H9 (cell line): ENCODE results near the gene DAD1. TPM values are rescaled to one million over a fixed set of nuclear protein-coding genes. Genes with fewer than 3 reads are reported as not detected.

ENCODE experiments used
- DNase-seq: peaks from one replicate; pipeline ENCODE4 v3.0.0-alpha.2; 2017
- H2AFZ ChIP-seq: one replicate; pipeline ENCODE4 v1.6.1; 2013; ENCODE audit warnings: mild to moderate bottlenecking, low read length, control low read depth, moderate library complexity
- H2AK5ac ChIP-seq: 2 replicates; pipeline ENCODE4 v1.6.1; 2013; ENCODE audit warnings: low read length, control low read depth, mixed read lengths; ENCODE audit not compliant: insufficient read length
- H2BK120ac ChIP-seq: one replicate; pipeline ENCODE4 v1.6.1; 2013; ENCODE audit warnings: low read depth, mild to moderate bottlenecking, low read length, control low read depth, inconsistent platforms; ENCODE audit not compliant: poor library complexity, severe bottlenecking
- H2BK12ac ChIP-seq: 2 replicates; pipeline ENCODE4 v1.6.1; 2013; ENCODE audit warnings: low read length, control low read depth, mixed read lengths, low read depth; ENCODE audit not compliant: insufficient read length
- H2BK15ac ChIP-seq: 2 replicates; pipeline ENCODE4 v1.6.1; 2013; ENCODE audit warnings: low read depth, low read length, control low read depth
- H2BK20ac ChIP-seq: one replicate; pipeline ENCODE4 v1.6.1; 2013; ENCODE audit warnings: low read depth, mild to moderate bottlenecking, low read length, control low read depth, inconsistent platforms; ENCODE audit not compliant: poor library complexity, severe bottlenecking
- H2BK5ac ChIP-seq: 2 replicates; pipeline ENCODE4 v1.6.1; 2013; ENCODE audit warnings: low read length, control low read depth, mixed read lengths; ENCODE audit not compliant: insufficient read length
- H3K14ac ChIP-seq: 2 replicates; pipeline ENCODE4 v1.6.1; 2013; ENCODE audit warnings: low read length, control low read depth; ENCODE audit not compliant: insufficient read depth
- H3K18ac ChIP-seq: 2 replicates; pipeline ENCODE4 v1.6.1; 2013; ENCODE audit warnings: low read depth, mild to moderate bottlenecking, mixed read lengths, low read length, control low read depth; ENCODE audit not compliant: insufficient read length
- H3K23ac ChIP-seq: 2 replicates; pipeline ENCODE4 v1.6.1; 2013; ENCODE audit warnings: low read length, control low read depth, mixed read lengths, low read depth; ENCODE audit not compliant: insufficient read length
- H3K23me2 ChIP-seq: 2 replicates; pipeline ENCODE4 v1.6.1; 2013; ENCODE audit warnings: low read depth, mild to moderate bottlenecking, mixed read lengths, low read length, control low read depth; ENCODE audit not compliant: insufficient read length, poor library complexity, severe bottlenecking
- H3K27ac ChIP-seq: 2 replicates; pipeline ENCODE4 v1.5.1; 2013; ENCODE audit warnings: low read length, control low read depth, mixed read lengths, low read depth; ENCODE audit not compliant: insufficient read length
- H3K27me3 ChIP-seq: 2 replicates; pipeline ENCODE4 v1.6.1; 2013; ENCODE audit warnings: low read length, control low read depth, inconsistent platforms; ENCODE audit not compliant: insufficient read depth
- H3K4ac ChIP-seq: 2 replicates; pipeline ENCODE4 v1.6.1; 2013; ENCODE audit warnings: low read depth, mild to moderate bottlenecking, control low read depth, inconsistent platforms, low read length, moderate library complexity
- H3K4me1 ChIP-seq: 2 replicates; pipeline ENCODE4 v1.6.1; 2013; ENCODE audit warnings: low read length, control low read depth, inconsistent platforms; ENCODE audit not compliant: insufficient read depth
- H3K4me2 ChIP-seq: 2 replicates; pipeline ENCODE4 v1.6.1; 2013; ENCODE audit warnings: low read length, control low read depth, mixed read lengths; ENCODE audit not compliant: insufficient read length, insufficient read depth
- H3K56ac ChIP-seq: 2 replicates; pipeline ENCODE4 v1.6.1; 2013; ENCODE audit warnings: low read depth, mild to moderate bottlenecking, mixed read lengths, low read length, control low read depth; ENCODE audit not compliant: insufficient read length
- H3K79me1 ChIP-seq: 2 replicates; pipeline ENCODE4 v1.6.1; 2013; ENCODE audit warnings: low read depth, mild to moderate bottlenecking, moderate library complexity, low read length, control low read depth, inconsistent platforms; ENCODE audit not compliant: insufficient read depth, poor library complexity, severe bottlenecking
- H3K79me2 ChIP-seq: 2 replicates; pipeline ENCODE4 v1.6.1; 2013; ENCODE audit warnings: low read length, control low read depth, inconsistent platforms; ENCODE audit not compliant: insufficient read depth
- H3K9ac ChIP-seq: 2 replicates; pipeline ENCODE4 v1.6.1; 2013; ENCODE audit warnings: low read length, control low read depth, mixed read lengths; ENCODE audit not compliant: insufficient read length; ENCODE audit errors: extremely low read depth
- H3K9me3 ChIP-seq: one replicate; pipeline ENCODE4 v1.6.1; 2013; ENCODE audit warnings: low read depth, low read length, inconsistent platforms; ENCODE audit not compliant: control insufficient read depth
- H3T11ph ChIP-seq: one replicate; pipeline ENCODE4 v1.6.1; 2013; ENCODE audit warnings: mild to moderate bottlenecking, low read length, control low read depth, inconsistent platforms
- H4K20me1 ChIP-seq: one replicate; pipeline ENCODE4 v1.6.1; 2013; ENCODE audit not compliant: control insufficient read depth, insufficient read length, insufficient read depth
- H4K5ac ChIP-seq: 2 replicates; pipeline ENCODE4 v1.6.1; 2013; ENCODE audit warnings: low read depth, mild to moderate bottlenecking, mixed read lengths, low read length, control low read depth; ENCODE audit not compliant: insufficient read length
- H4K8ac ChIP-seq: replicated peaks from 2 replicates; pipeline ENCODE4 v1.6.1; 2013; ENCODE audit warnings: low read length, control low read depth, mixed read lengths, low read depth; ENCODE audit not compliant: insufficient read length
- H4K91ac ChIP-seq: 2 replicates; pipeline ENCODE4 v1.6.1; 2013; ENCODE audit warnings: low read depth, mild to moderate bottlenecking, moderate library complexity, mixed read lengths, low read length, control low read depth; ENCODE audit not compliant: insufficient read length
- H3K27ac Mint-ChIP-seq, 3 experiments: 2 replicates in 2 of 3; 3 replicates in 1 of 3; pipeline ENCODE4 v1.8.0; 2020 to 2021; ENCODE audit warnings: mixed read lengths in 3 of 3, mild to moderate bottlenecking in 1 of 3, moderate library complexity in 1 of 3
- H3K27me3 Mint-ChIP-seq: 2 replicates; pipeline ENCODE4 v1.8.0; 2021; ENCODE audit warnings: low read depth, mild to moderate bottlenecking, moderate library complexity, mixed read lengths
- H3K36me3 Mint-ChIP-seq, 3 experiments: 2 replicates in 2 of 3; 3 replicates in 1 of 3; pipeline ENCODE4 v1.8.0; 2020 to 2021; ENCODE audit warnings: low read depth in 3 of 3, mixed read lengths in 3 of 3; ENCODE audit not compliant: insufficient read depth in 1 of 3
- H3K4me1 Mint-ChIP-seq, 2 experiments: 2 replicates each; pipeline ENCODE4 v1.8.0; 2020; ENCODE audit warnings: mixed read lengths in 2 of 2
- H3K4me3 Mint-ChIP-seq, 2 experiments: 2 replicates in 1 of 2; 3 replicates in 1 of 2; pipeline ENCODE4 v1.8.0; 2020 to 2021; ENCODE audit warnings: mild to moderate bottlenecking in 2 of 2, mixed read lengths in 2 of 2, moderate library complexity in 1 of 2
- H3K9me3 Mint-ChIP-seq, 2 experiments: 2 replicates in 1 of 2; 3 replicates in 1 of 2; pipeline ENCODE4 v1.8.0; 2020; ENCODE audit warnings: mild to moderate bottlenecking in 2 of 2, mixed read lengths in 2 of 2, moderate library complexity in 1 of 2
- CTCF ChIP-seq: fragments of 200-600 bp; sonication (generic); conservative IDR thresholded peaks from 3 replicates; pipeline ENCODE4 v1.8.0; 2021; ENCODE audit warnings: antibody characterized with exemption, mild to moderate bottlenecking
- WGBS: extraction: QIAGEN DNeasy Blood & Tissue Kit; methylation state at CpG from one replicate; pipeline ENCODE4 v1.1.7; 2013; ENCODE audit warnings: missing lambda C conversion rate, low lambda C conversion rate, mixed read lengths; ENCODE audit not compliant: insufficient read length; ENCODE audit errors: extremely low coverage; 5-methylcytosine and 5-hydroxymethylcytosine counted together
- total RNA-seq: library from RNA; stranded (reverse); gene quantifications from 2 replicates; pipeline ENCODE4 v1.2.1, GENCODE V29; 2021

DAD1 gene
- total RNA-seq, 1 experiment from 2014 or later: 127 TPM

DNA sequence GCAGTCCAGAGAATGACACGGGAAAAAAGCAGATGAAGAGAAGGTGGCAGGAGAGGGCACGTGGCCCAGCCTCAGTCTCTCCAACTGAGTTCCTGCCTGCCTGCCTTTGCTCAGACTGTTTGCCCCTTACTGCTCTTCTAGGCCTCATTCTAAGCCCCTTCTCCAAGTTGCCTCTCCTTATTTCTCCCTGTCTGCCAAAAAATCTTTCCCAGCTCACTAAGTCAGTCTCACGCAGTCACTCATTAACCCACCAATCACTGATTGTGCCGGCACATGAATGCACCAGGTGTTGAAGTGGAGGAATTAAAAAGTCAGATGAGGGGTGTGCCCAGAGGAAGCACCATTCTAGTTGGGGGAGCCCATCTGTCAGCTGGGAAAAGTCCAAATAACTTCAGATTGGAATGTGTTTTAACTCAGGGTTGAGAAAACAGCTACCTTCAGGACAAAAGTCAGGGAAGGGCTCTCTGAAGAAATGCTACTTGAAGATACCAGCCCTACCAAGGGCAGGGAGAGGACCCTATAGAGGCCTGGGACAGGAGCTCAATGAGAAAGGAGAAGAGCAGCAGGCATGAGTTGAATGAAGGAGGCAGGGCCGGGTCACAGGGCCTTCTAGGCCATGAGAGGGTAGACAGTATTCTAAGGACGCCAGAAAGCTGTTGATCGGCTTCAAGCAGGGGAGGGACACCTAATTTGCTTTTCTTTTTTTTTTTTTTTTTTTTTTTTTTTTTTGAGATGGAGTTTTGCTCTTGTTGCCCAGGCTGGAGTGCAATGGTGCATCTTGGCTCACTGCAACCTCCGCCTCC, 40.9 kb downstream of the DAD1 start:
- Histone ChIP-seq H2BK20ac (no peak overlapping the region), H2BK5ac (no peak overlapping the region), H3K79me1 (no peaks in the 10 kb centered on the region), H3K27me3 (no peaks in the 10 kb centered on the region), H4K8ac (no peak overlapping the region), H3K23ac (no peak overlapping the region), H3K14ac (no peak overlapping the region), H4K5ac (no peak overlapping the region), H3K4me1 (peaks cover 12% of the 10 kb centered on the region; the same call in 1 of the 2 replicates), H3K23me2 (no peaks in the 10 kb centered on the region), H2BK15ac (no peak overlapping the region), H3K56ac (no peak overlapping the region), H3K27ac (no peak overlapping the region), H3T11ph (no peak overlapping the region), H3K9ac (no peak overlapping the region), H2AK5ac (no peak overlapping the region), H3K18ac (no peak overlapping the region), H4K20me1 (no peaks in the 10 kb centered on the region), H3K79me2 (no peaks in the 10 kb centered on the region), H2BK120ac (no peak overlapping the region), H3K4me2 (no peak overlapping the region), H4K91ac (no peak overlapping the region), H3K4ac (no peak overlapping the region), H2BK12ac (no peak overlapping the region), H2AFZ (no peak overlapping the region), H3K9me3 (no peaks in the 10 kb centered on the region)
- no CpG with 5 or more reads among the region's 8 CpGs for WGBS
- H3K27ac Mint-ChIP-seq: peak overlapping the region in 2 of 3 experiments; percentile 20 to 36; a peak in 3 of 7 replicates
- H3K36me3 Mint-ChIP-seq: no peaks in the 10 kb centered on the region
- TF ChIP-seq CTCF: no peak
- H3K9me3 Mint-ChIP-seq: no peaks in the 10 kb centered on the region; a peak in 1 of 5 replicates
- peaks cover 8% of the 10 kb centered on the region for H3K27me3 Mint-ChIP-seq
- DNase-seq: no peak
- H3K4me1 Mint-ChIP-seq: peaks cover 48 to 55% of the 10 kb centered on the region in 2 experiments
- H3K4me3 Mint-ChIP-seq: no peak overlapping the region
